Uterus (tissue), 2 donors: ENCODE data around the gene RNASE13.

Source experiments
- POLR2A ChIP-seq, 2 donors: fragments of 450-650 bp; IDR thresholded peaks; one replicate each; pipeline ENCODE4 v1.6.1; 2016; ENCODE audit warnings: antibody characterized with exemption in 2 of 2, mild to moderate bottlenecking in 1 of 2, moderate library complexity in 1 of 2
- TF ChIP-seq, protein P1 (sequence below), 4 experiments: fragments of 200-600 bp in 2 of 4; fragments of 450-650 bp in 2 of 4; sonication (generic) in 2 of 4; IDR thresholded peaks; one replicate each; pipeline ENCODE4 v1.5.1; 2016 to 2019; ENCODE audit warnings: antibody characterized with exemption in 4 of 4, mild to moderate bottlenecking in 2 of 4, moderate library complexity in 1 of 4

DNA sequence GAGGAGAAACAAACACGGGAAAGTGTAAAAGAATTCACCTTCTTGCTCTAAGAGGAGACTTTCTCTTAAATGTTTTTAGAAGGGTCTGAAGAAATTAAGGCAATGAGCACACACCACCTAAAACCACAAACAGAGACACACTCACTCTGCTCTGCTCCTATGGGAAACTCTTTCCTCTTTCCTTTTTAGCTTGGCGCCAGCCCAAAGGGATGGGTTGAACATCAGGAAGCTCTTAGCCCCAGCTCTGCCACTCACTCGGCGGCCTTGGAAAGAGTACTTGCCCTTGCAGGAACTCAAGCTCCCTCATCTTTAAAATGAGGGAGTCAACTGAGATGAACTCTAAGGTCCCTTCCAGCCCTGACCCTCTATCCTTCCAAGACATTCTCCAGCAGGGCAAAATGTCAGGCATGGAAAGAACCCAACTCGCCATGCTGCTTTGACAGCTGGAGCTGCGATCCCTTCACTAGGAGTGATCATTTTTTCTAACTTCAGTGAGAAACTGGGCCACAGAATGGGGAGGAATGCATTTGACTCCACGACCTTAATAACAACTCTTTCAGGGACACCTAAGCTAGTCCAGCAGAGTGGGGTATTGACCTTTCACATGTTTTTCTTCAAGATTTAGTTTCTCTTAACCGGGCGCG, 22.0 kb upstream of the RNASE13 start:
- TF ChIP-seq, protein P1, sequence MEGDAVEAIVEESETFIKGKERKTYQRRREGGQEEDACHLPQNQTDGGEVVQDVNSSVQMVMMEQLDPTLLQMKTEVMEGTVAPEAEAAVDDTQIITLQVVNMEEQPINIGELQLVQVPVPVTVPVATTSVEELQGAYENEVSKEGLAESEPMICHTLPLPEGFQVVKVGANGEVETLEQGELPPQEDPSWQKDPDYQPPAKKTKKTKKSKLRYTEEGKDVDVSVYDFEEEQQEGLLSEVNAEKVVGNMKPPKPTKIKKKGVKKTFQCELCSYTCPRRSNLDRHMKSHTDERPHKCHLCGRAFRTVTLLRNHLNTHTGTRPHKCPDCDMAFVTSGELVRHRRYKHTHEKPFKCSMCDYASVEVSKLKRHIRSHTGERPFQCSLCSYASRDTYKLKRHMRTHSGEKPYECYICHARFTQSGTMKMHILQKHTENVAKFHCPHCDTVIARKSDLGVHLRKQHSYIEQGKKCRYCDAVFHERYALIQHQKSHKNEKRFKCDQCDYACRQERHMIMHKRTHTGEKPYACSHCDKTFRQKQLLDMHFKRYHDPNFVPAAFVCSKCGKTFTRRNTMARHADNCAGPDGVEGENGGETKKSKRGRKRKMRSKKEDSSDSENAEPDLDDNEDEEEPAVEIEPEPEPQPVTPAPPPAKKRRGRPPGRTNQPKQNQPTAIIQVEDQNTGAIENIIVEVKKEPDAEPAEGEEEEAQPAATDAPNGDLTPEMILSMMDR (IDR thresholded peaks at IDR 0.05), result no peak
- no peak for TF ChIP-seq POLR2A (IDR thresholded peaks at IDR 0.05)
